Measurements from ENCODE around the gene RTN4. TPM values are rescaled to one million over a fixed set of nuclear protein-coding genes. Genes with fewer than 3 reads are reported as not detected.

RTN4 gene
- total RNA-seq, 1 experiment from 2014 or later = 187 TPM

GRCh38 chr2:54925022-54925421, 125.2 kb downstream of the RTN4 start:
- no peak for DNase-seq (ENCODE audit: low spot score)

- no peak for DNase-seq (ENCODE audit: low spot score)
Measured at GRCh38 chr2:54924121-54924520, 126.1 kb downstream of the RTN4 start.

Other genes with a start within 250 kb of the RTN4 start
- 0.78 and 4.4 TPM in 2 replicates for gene CLHC1, start 181.8 kb upstream of the RTN4 start, total RNA-seq (2014; rRNA removed; shearing (Covaris generic))
- 3,108 and 3,345 TPM in 2 replicates for gene RPS27A, start 182.2 kb upstream of the RTN4 start, total RNA-seq (2014; rRNA removed; shearing (Covaris generic))
- gene MTIF2, start 218.8 kb upstream of the RTN4 start, total RNA-seq (2014; rRNA removed; shearing (Covaris generic)) = 26.5 and 37.2 TPM in 2 replicates